LNCaP clone FGC (cell line): ENCODE data around the gene BMPR1B.

ENCODE experiments used
- DNase-seq: peaks from one replicate; pipeline ENCODE4 v3.0.0-alpha.2; 2011; ENCODE audit warnings: low read depth
- H3K4me3 ChIP-seq: 2 replicates; pipeline ENCODE4 v1.5.1; 2011; ENCODE audit warnings: mild to moderate bottlenecking, low read depth, low read length, control low read depth
- CTCF ChIP-seq: IDR thresholded peaks from 2 replicates; pipeline ENCODE4 v1.5.1; 2012; ENCODE audit warnings: mild to moderate bottlenecking; ENCODE audit not compliant: control insufficient read depth, insufficient read depth; ENCODE audit errors: extremely low read depth

BMPR1B gene

DNA sequence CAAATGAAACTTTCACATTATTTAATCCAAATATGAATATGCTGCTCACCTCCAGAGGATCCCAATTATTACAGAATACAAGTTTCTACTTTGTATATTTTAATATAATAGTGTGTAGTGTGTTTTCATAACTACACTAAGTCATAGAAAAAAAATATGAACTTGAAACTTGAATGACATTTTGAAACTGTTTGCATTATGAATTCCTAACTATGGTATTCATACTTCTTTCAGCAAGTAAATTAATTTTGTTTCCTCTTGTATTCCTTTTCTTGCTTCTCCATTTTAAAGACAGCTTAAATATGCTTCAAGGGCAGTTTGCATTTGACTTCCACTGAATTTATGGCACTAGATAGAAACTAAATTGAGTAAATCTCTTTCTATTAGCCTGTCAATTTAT, 177.1 kb downstream of the BMPR1B start:
- DNase-seq, result no peak
- TF ChIP-seq CTCF, result no peak
- no peak overlapping the region for H3K4me3 ChIP-seq

- no peak for DNase-seq
- H3K4me3 ChIP-seq, result no peak overlapping the region
- no peak for TF ChIP-seq CTCF
Observed at GRCh38 chr4:94936854-94937253, 179.1 kb downstream of the BMPR1B start.

- no peak overlapping the region for H3K4me3 ChIP-seq
- no peak for TF ChIP-seq CTCF
- DNase-seq, result no peak
Observed at GRCh38 chr4:94939791-94940519, 182.2 kb downstream of the BMPR1B start.

- TF ChIP-seq CTCF, result no peak
- H3K4me3 ChIP-seq, result no peak overlapping the region
Observed at GRCh38 chr4:94940520-94940908, 182.8 kb downstream of the BMPR1B start.

DNA sequence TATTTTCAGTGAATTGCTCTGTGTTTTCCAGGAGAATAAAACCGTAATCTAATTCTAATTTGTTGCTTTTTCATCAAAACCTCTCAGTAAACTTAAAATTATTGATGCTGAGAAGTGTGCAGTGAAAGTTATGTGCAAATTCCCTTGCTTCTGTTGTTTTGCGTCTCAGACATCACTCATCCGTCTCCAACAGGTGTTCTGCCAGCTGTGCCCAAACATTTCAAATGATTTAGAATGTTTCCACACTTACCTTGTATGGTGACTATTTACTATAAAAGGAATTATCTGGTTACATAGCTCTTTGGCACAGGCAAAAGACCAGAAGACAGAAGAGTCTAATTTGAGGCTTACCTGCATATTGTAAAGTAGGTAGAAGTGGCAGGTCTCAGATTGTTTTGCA, 184.0 kb downstream of the BMPR1B start:
- H3K4me3 ChIP-seq, result no peak overlapping the region
- no peak for TF ChIP-seq CTCF
- no peak for DNase-seq

More at GRCh38 chr4:94940520-94940908, 182.8 kb downstream of the BMPR1B start:
- DNase-seq, result no peak

GRCh38 chr4:94944726-94945125, 187.0 kb downstream of the BMPR1B start:
- H3K4me3 ChIP-seq, result no peak overlapping the region
- DNase-seq, result no peak
- no peak for TF ChIP-seq CTCF

DNA sequence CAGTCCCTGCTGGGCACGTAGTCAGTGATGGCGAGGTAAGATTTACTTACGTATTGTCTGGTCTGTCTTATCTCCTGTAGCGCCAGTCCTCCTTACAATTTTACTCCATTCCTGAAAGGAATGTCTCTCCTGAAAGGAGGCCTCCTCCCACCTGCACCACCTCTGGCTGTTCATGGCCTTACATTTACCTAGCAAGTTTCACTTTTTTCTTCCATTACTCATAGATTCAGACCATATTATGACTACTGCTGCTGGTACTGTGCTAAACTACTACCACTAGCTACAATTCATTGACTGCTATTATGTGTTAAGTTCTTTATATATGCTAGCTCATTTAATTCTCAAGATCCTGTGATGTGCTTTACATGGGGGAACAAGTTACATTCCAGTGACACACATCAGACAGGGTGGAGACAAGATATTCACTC, 189.9 kb downstream of the BMPR1B start:
- DNase-seq, result no peak
- H3K4me3 ChIP-seq, result no peak overlapping the region
- no peak for TF ChIP-seq CTCF
